Activated CD4-positive, alpha-beta T cell treated with anti-CD3 and anti-CD28 coated beads, Interleukin-2, amount 50 U/mL, for 4 hours (primary cell): ENCODE measurements around the gene FUS.

Source experiments
- DNase-seq, 2 experiments: peaks; one replicate each; pipeline ENCODE4 v3.0.0-alpha.2; 2020

Gene FUS

DNA sequence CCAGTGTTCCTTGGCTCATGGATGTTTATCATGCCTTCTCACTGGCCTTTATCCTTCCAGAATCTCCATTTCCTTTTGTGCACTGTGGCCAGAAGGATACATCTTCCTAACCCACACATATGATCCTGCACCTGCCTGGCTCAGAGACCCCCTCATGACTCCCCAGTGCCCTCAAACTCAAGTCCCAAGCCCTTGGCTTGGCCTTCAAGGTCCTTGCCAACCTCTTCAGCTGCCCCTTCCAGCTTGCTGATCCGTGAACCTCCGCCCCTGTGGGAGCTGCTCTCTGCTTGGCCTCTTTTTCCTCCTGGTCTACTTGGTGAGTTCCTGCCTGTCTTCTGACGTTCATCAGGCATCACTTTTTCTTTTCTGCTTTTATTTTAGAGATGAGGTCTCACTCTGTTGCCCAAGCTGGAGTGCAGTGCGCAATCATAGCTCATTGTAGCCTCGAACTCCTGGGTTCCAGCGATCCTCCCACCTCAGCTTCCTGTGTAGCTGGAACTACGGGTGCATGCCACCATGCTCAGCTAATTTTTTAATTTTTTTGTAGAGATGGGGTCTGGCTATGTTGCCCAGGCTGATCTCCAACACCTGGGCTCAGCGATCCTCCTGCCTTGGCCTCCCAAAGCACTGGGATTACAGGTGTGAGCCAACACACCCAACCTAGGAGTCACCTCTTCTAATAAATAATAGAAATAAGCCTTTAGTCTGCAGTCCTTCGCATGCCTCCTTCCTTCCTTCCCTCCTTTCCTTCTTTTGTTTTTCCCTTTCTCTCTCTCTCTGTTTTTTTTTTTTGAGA, 25.1 kb downstream of the FUS start:
- DNase-seq, result no peak

DNA sequence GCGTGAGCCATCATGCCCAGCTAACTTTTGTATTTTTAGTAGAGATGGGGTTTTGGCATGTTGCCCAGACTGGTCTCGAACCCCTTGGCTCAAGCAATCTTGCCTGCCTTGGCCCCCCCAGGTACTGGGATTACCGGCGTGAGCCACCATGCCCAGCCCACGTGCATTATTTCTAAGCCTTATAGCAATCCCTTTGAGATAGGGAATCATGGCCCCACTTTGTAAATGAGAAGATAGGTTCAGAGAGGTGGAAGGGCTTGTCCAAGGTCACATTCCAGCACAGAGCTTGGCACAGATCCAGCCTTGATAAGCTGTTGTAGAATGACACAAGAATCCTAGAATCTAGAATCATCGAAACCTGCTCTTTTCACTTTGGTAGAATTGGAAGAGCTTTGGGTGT, 26.8 kb downstream of the FUS start:
- no peak for DNase-seq

DNA sequence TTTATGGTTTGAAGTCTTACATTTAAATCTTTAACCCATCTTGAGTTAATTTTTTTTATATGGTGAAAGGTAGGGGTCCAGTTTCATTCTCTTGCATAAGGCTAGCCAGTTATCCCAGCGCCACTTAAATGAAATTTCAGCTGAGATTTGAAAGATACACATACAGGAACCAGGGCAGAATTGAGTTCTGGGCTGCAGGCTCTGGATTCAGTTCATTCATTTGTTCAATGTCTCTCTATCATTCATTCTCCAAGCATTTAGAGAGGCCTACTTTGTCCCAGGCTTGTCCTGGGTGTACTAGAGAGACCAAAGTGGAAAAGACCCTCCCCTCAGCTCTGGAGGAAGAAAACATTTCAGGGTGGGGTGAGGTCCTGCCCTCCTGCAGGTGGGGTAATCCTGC, 33.4 kb downstream of the FUS start:
- DNase-seq, result no peak

DNA sequence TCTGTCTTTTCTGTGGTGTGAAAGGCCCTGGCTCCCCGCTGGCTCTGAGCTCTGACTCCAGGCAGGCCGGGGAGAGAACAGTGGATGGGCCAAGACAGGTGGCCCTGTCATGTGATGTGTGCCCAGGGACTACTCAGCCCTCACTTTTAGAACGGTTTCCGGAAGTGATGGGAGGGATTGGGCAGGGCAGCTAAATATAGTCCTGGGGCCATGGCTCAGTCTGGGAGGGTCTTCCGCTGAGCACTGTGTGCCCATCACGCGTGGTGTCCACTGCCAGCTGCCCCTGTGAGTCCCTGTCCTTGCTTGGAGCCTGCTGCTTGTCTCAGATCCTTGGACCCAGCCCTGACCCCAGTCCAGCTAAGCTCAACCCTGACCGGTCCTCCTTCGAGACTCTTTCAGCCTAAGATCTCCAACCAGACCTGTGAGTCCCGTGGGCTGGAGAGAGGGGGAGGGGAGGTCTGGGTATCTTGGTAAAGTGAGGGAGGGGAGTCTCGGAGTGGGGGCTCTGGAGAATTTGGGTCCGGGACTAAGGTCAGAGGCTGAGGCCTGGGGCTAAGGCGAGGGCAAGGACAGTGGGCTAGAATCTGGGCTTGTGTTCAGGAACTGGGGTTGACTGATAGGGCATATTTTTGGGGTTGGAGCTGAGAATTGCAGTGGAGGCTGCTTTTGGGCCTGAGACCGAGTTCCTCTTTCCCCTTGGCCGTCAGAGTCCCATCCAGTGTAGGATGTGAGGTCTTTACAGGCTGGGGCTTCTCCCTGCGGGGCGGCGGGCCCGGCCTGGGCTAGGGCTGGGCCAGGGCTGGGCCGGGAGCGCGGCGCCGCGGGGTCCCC, 34.2 kb downstream of the FUS start, which contains the start of gene TRIM72:
Gene TRIM72, plus strand, starts transcription at position 243 of the 831 bp plus-strand sequence. CDS start 620 bp downstream, outside the sequence.
- no peak for DNase-seq

DNA sequence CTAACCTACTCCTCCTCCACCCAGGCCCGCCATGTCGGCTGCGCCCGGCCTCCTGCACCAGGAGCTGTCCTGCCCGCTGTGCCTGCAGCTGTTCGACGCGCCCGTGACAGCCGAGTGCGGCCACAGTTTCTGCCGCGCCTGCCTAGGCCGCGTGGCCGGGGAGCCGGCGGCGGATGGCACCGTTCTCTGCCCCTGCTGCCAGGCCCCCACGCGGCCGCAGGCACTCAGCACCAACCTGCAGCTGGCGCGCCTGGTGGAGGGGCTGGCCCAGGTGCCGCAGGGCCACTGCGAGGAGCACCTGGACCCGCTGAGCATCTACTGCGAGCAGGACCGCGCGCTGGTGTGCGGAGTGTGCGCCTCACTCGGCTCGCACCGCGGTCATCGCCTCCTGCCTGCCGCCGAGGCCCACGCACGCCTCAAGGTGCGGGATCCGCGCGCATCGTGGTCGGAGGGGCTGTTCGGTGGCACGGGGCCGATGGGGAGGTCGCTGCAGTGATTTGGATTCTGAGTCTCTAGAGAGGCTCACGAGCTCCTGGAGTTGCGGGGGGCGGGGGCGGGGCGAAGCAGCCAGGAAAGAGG, 34.9 kb downstream of the FUS start:
- DNase-seq, result no peak

DNA sequence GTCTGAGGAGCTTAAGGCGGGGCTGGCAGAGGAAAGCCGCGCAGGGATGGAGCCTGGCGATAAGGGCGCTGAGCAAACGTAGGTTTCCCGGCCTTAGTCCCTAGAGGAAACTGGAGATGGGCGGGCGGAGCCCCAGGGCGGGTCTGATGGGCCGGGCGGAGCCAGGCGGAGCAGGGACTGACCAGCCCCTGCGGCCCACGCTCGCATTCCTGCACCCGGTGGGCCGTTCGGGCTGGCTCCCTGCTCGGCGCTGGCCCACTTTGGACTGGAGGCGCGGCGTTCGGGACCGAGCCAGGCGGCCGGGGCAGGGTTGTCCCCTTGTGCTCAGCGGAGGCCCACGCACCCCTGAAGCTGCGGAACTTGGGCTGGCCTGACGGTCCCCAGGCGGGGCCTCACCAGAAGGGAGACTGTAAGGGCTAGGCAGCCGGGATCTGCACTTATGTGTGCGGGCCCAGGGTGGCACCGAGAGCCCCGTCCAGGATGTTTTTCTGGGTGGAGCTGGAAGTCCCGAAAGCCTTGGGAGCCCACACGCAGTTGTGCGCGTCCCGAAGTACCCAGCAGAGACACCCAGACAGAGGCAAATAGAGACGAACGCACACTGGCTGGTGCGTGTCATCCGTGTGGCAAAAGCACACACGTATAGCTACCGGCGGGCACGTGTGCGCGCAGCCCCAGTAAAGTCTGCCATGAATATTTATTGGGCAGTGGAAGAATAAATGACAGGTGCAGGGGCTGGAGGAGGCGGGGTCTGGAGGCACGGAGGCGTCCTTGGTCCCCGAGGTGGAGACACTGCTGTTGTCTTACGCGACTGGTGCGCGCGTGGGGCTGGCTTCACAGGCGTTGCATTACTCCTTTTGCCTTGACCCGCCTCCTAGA, 35.6 kb downstream of the FUS start:
- DNase-seq, result no peak

DNA sequence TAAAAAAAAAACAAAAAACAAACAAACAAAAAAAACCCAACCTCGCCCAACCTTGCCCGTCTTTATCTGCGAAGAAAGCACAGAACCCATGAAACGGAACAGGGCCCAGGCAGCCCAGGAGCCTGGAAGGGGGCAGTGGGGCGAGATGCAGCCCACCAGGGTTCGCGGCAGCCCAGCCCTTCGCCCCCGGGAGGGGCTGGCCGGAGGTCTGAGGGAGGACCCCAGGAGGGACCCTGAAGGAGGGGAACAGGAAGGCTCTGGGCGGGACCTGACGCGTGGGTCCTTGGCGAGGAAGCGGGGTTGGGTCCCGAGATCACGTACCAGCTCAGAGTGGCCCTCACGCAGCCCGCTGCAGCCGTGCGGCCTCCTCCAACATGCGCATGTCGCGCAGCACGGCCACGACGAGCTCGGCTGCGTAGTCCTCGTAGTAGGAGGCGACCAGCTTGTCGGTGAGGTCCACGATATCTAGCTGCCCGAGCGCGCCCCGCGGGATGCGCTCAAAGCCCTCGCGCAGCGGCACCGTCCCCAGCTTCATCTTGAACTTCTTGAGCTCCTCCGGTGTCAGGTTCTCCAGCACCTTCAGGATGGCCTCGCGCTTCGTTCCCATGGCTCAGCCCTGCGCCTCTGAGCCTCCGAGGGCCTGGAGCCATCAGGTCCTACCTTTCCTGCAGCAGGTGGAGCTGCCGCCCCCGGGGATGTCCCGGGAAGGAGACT, 36.6 kb downstream of the FUS start, which contains the start of gene PYDC1:
Gene PYDC1, minus strand, starts transcription at position 714 of the 714 bp plus-strand sequence. Its CDS starts 107 bp downstream, at position 607.
- no peak for DNase-seq

DNA sequence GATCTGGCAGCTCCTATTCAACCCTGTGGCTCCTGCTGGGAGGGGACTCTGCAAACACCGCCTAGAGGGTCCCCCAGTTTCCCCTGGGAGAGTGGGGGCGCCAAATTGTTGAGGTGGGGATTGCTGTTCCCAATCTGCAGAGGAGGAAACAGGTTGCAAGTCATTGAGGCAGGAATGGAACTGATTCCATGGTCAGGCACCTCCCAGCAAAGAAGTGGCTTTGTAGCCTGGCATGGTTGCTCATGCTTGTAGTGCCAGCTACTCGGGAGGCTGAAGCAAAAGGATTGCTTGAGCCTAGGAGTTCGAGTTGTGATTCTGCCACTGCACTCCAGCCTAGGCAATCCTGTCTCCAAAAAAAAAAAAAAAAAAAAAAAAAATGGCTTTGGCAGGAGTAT, 37.2 kb downstream of the FUS start:
- no peak for DNase-seq

DNA sequence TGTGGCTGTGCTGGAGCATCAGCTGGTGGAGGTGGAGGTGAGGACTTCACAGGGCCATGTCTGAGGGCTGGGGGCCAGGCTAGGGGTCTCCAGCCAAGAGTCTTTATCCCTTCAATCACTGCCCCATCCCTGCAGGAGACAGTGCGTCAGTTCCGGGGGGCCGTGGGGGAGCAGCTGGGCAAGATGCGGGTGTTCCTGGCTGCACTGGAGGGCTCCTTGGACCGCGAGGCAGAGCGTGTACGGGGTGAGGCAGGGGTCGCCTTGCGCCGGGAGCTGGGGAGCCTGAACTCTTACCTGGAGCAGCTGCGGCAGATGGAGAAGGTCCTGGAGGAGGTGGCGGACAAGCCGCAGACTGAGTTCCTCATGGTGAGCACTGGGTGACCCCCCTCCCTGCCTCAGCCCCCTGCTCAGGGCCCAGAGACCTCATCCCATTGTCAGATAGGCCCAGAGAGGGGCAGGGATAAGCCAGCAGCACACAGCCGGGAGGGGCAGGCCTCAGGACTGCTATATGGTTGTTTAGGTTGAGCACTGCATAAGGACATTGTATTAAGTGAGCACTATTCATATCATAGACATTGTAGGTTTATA, 39.3 kb downstream of the FUS start:
- no peak for DNase-seq

DNA sequence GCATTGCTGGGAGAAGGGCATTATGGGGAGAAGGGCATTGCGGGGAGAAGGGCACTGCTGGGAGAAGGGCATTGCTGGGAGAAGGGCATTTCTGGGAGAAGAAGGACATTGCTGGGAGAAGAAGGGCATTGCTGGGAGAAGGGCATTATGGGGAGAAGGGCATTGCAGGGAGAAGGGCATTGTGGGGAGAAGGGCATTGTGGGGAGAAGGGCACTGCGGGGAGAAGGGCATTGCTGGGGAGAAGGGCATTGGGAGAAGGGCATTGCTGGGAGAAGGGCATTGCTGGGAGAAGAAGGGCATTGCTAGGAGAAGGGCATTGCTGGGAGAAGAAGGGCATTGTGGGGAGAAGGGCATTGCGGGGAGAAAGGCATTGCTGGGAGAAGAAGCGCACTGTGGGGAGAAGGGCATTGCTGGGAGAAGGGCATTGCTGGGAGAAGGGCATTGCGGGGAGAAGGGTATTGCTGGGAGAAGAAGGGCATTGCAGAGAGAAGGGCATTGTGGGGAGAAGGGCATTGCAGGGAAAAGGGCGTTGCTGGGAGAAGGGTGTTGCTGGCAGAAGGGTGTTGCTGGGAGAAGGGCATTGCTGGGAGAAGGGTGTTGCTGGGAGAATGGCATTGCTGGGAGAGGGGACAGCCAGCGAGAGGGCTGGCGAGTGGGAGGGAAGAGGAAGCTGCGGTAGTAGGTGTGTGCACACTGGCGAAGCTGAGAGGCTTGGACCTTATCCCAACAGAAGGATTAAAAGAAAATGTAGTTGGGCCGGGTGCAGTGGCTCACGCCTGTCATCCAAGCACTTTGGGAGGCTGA, 41.6 kb downstream of the FUS start:
- DNase-seq, result no peak

DNA sequence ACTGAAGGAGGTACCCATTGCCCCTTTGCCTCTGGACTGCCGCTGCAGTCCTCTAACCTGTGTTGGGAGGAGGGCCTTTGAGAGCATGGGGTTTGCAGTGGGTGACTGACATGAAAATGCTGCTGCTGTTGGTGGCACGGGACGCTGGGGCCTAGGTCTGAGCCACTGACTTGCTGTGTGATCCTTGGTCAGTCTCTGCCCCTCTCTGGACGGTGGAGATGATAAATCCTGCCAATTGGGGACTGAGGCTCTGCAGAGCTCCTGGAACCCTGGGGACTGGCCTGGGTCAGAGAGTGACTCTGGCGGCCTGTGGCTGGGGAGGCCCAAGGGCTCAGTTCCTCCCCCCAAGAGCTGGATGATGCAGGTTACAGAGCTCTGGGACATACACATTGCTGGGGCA, 43.1 kb downstream of the FUS start:
- no peak for DNase-seq

DNA sequence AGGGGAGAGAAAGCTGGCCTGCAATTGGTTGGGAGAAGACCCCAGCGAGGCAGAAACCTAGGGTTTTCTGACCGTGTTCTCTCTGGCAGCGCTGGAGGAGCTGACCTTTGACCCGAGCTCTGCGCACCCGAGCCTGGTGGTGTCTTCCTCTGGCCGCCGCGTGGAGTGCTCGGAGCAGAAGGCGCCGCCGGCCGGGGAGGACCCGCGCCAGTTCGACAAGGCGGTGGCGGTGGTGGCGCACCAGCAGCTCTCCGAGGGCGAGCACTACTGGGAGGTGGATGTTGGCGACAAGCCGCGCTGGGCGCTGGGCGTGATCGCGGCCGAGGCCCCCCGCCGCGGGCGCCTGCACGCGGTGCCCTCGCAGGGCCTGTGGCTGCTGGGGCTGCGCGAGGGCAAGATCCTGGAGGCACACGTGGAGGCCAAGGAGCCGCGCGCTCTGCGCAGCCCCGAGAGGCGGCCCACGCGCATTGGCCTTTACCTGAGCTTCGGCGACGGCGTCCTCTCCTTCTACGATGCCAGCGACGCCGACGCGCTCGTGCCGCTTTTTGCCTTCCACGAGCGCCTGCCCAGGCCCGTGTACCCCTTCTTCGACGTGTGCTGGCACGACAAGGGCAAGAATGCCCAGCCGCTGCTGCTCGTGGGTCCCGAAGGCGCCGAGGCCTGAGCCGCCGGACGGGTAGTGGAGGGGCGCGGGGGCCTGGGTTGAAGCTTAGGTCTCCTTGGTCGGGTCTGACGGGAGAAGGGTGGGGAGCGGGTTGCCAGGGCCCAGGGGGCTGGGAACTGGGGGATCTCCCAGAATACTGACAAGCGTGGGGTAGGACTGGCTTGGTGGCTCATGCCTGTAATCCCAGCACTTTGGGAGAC, 44.4 kb downstream of the FUS start:
- no peak for DNase-seq

DNA sequence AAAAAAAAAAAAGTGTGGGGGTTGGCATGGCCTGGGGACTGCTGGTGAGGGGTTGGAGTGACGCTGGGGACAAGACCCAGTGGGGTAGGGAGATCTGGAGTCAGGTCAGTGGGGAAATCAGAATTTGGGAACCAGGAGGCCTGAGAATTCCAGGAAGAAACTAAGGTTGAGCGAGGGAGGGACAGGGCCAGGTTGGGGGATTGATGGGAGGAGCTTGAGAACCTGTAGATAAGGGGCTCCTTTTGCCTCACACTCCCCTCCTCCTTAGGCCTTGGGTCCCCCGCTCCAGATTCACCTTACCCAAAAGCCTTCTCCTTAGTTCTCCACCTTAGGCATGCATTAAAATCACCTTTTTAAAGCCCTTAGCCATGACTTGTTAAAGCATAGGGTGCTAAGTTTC, 45.3 kb downstream of the FUS start:
- no peak for DNase-seq

DNA sequence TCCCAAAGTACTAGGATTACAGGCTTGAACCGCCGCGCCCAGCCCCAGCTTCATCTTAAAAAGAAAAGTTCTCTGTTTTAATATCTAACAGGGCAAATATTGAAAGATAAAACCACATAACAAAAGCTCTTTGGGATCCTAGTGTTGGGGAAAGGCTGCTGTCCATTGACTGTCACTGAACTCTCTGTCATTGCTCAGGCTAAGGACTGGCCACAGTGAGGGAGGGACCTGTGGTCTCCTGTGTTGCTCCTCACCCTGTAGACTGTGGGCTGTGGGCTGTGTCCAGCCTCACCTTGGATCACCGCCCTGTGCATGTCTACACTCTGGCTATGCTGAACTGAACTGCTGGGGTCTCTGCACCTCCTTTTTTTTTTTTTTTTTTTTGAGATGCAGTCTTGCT, 48.3 kb downstream of the FUS start:
- DNase-seq, result no peak

DNA sequence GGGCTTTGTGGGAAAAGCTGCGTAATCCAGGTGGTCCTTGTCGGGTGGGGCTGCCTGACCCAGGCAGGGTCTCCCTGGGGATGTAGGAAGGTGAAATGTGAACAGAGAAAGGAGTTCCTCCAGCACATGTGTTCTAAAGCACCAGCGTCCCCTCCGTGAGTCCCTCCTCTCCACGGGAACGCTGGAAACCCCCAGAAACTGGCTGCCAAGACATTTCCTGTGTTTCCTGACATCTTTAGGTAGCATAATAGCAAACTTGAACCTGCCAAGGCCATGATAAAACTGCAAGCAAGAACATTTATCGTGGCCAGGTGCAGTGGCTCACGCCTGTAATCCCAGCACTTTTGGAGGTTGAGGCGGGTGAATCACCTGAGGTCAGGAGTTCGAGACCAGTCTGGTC, 49.6 kb downstream of the FUS start:
- DNase-seq, result no peak

DNA sequence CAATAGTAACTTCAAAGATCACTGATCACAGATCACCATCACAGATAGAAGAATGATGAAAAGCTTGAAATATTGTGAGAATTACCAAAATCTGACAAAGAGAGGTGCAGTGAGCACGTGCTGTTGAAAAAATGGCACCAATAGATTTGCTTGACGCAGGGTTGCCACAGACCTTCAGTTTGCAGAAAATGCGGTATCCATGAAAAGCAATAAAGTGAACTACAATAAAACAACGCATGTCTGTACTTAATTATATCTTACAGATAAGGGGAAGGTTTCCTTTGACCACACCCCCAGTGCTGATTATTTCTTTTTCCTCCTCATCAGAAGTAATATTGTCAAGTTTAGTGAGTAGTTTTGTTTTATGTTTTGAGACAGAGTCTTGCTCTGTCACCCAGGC, 58.1 kb downstream of the FUS start:
- DNase-seq, result no peak
